Activated T-cell treated with anti-CD3 and anti-CD28 coated beads, Interleukin-2, amount 50 U/mL, for 4 hours (primary cell): Measurements from ENCODE around the gene TMEM80. TPM values are rescaled to one million over a fixed set of nuclear protein-coding genes. Genes with fewer than 3 reads are reported as not detected.
"Not testable (repeated sequence)": the region's sequence is repeated elsewhere in the genome, so short reads cannot be mapped to it uniquely, and the experiment has no call there.

Experiments
- ATAC-seq, 2 donors: fragments of 200-7000 bp; cut with Tn5 transposase; one replicate each; pipeline ENCODE4 v1.10.0; 2021
- DNase-seq: peaks from one replicate; pipeline ENCODE4 v3.0.0-alpha.2; 2020
- H3K27me3 Mint-ChIP-seq: one replicate; pipeline ENCODE4 v1.8.0; 2021; ENCODE audit warnings: low read depth, mixed read lengths
- H3K36me3 Mint-ChIP-seq: one replicate; pipeline ENCODE4 v1.8.0; 2022; ENCODE audit warnings: mixed read lengths; ENCODE audit not compliant: insufficient read depth
- H3K4me1 Mint-ChIP-seq: one replicate; pipeline ENCODE4 v1.8.0; 2021; ENCODE audit warnings: low read depth, mixed read lengths
- H3K4me3 Mint-ChIP-seq: one replicate; pipeline ENCODE4 v1.8.0; 2021; ENCODE audit warnings: mild to moderate bottlenecking, moderate library complexity, mixed read lengths
- H3K9me3 Mint-ChIP-seq: one replicate; pipeline ENCODE4 v1.8.0; 2021; ENCODE audit warnings: mixed read lengths
- total RNA-seq, 3 donors: library from RNA; stranded (reverse); gene quantifications; one replicate each; pipeline ENCODE4 v1.2.1, GENCODE V29; 2021

TMEM80 gene
- total RNA-seq, 3 donors from 2014 or later: 6.8 to 7.5 (median 7.0) TPM

GRCh38 chr11:727281-727701 is 31.7 kb downstream of the TMEM80 start:
- Mint-ChIP-seq H3K9me3 (no peaks in the 10 kb centered on the region), H3K4me1 (peaks cover 9% of the 10 kb centered on the region), H3K27me3 (peaks cover 3% of the 10 kb centered on the region), H3K36me3 (no peaks in the 10 kb centered on the region), H3K4me3 (no peak overlapping the region)
- ATAC-seq (no peak), DNase-seq (no peak)

GRCh38 chr11:727859-728748 is 32.5 kb downstream of the TMEM80 start:
- H3K36me3 Mint-ChIP-seq: no peaks in the 10 kb centered on the region
- H3K4me1 Mint-ChIP-seq: peaks cover 8% of the 10 kb centered on the region
- no peak overlapping the region for H3K4me3 Mint-ChIP-seq
- DNase-seq (peak; percentile 74), ATAC-seq (peak; percentile 74 to 78)
- H3K27me3 Mint-ChIP-seq: peaks cover 2% of the 10 kb centered on the region
- H3K9me3 Mint-ChIP-seq: no peaks in the 10 kb centered on the region

GRCh38 chr11:728901-729491 is 33.4 kb downstream of the TMEM80 start:
- Mint-ChIP-seq H3K4me3 (no peak overlapping the region), H3K27me3 (no peaks in the 10 kb centered on the region), H3K36me3 (no peaks in the 10 kb centered on the region), H3K4me1 (peaks cover 5% of the 10 kb centered on the region), H3K9me3 (no peaks in the 10 kb centered on the region)
- DNase-seq (no peak), ATAC-seq (no peak)

GRCh38 chr11:729492-730074 is 34.0 kb downstream of the TMEM80 start:
- no peaks in the 10 kb centered on the region for H3K27me3 Mint-ChIP-seq
- no peaks in the 10 kb centered on the region for H3K36me3 Mint-ChIP-seq
- DNase-seq (no peak), ATAC-seq (no peak)
- H3K4me1 Mint-ChIP-seq: peaks cover 3% of the 10 kb centered on the region
- no peaks in the 10 kb centered on the region for H3K9me3 Mint-ChIP-seq
- no peak overlapping the region for H3K4me3 Mint-ChIP-seq

- no peak for ATAC-seq
- Mint-ChIP-seq H3K27me3 (no peaks in the 10 kb centered on the region), H3K36me3 (no peaks in the 10 kb centered on the region), H3K4me1 (peaks cover 13% of the 10 kb centered on the region), H3K9me3 (no peaks in the 10 kb centered on the region), H3K4me3 (no peak overlapping the region)
- no peak for DNase-seq
These were observed 37.5 kb downstream of the TMEM80 start for GRCh38 chr11:733072-733471.

- H3K36me3 Mint-ChIP-seq, DNase-seq, H3K27me3 Mint-ChIP-seq, H3K4me3 Mint-ChIP-seq, H3K9me3 Mint-ChIP-seq, ATAC-seq: not testable (repeated sequence)
- peaks cover 13% of the 10 kb centered on the region for H3K4me1 Mint-ChIP-seq
These were observed 38.9 kb downstream of the TMEM80 start for GRCh38 chr11:734541-734940.

GRCh38 chr11:737366-737765 is 41.8 kb downstream of the TMEM80 start:
- peak; percentile 28 to 37 for ATAC-seq
- H3K9me3 Mint-ChIP-seq: no peaks in the 10 kb centered on the region
- H3K4me1 Mint-ChIP-seq: peaks cover 13% of the 10 kb centered on the region
- peak overlapping the region; percentile 42 for H3K4me3 Mint-ChIP-seq
- H3K36me3 Mint-ChIP-seq: no peaks in the 10 kb centered on the region
- H3K27me3 Mint-ChIP-seq: no peaks in the 10 kb centered on the region
- DNase-seq: no peak

GRCh38 chr11:737899-738298 is 42.3 kb downstream of the TMEM80 start:
- peak; percentile 56 to 63 for ATAC-seq
- H3K9me3 Mint-ChIP-seq, DNase-seq, H3K36me3 Mint-ChIP-seq, H3K27me3 Mint-ChIP-seq: not testable (repeated sequence)
- H3K4me1 Mint-ChIP-seq: peaks cover 13% of the 10 kb centered on the region
- peak overlapping the region; percentile 42 for H3K4me3 Mint-ChIP-seq

- Mint-ChIP-seq H3K36me3 (no peaks in the 10 kb centered on the region), H3K4me3 (no peak overlapping the region), H3K9me3 (no peaks in the 10 kb centered on the region), H3K27me3 (no peaks in the 10 kb centered on the region), H3K4me1 (peaks cover 14% of the 10 kb centered on the region)
- DNase-seq: no peak
- ATAC-seq: no peak
These were observed 46.5 kb downstream of the TMEM80 start for GRCh38 chr11:742156-742546.

GRCh38 chr11:742571-743201 is 47.1 kb downstream of the TMEM80 start:
- H3K9me3 Mint-ChIP-seq: no peaks in the 10 kb centered on the region
- ATAC-seq (no peak), DNase-seq (no peak)
- H3K4me3 Mint-ChIP-seq: no peak overlapping the region
- H3K4me1 Mint-ChIP-seq: peaks cover 8% of the 10 kb centered on the region
- no peaks in the 10 kb centered on the region for H3K36me3 Mint-ChIP-seq
- no peaks in the 10 kb centered on the region for H3K27me3 Mint-ChIP-seq

GRCh38 chr11:745428-745827 is 49.8 kb downstream of the TMEM80 start:
- Mint-ChIP-seq H3K4me3 (no peak overlapping the region), H3K27me3 (no peaks in the 10 kb centered on the region), H3K9me3 (no peaks in the 10 kb centered on the region), H3K4me1 (peaks cover 14% of the 10 kb centered on the region), H3K36me3 (no peaks in the 10 kb centered on the region)
- ATAC-seq (no peak), DNase-seq (no peak)

GRCh38 chr11:746289-747157 is 50.9 kb downstream of the TMEM80 start:
- Mint-ChIP-seq H3K4me1 (peaks cover 14% of the 10 kb centered on the region), H3K4me3 (peak overlapping the region; percentile 81), H3K9me3 (no peaks in the 10 kb centered on the region), H3K36me3 (no peaks in the 10 kb centered on the region), H3K27me3 (no peaks in the 10 kb centered on the region)
- ATAC-seq (peak; percentile 34 to 46), DNase-seq (no peak)

- Mint-ChIP-seq H3K27me3 (no peaks in the 10 kb centered on the region), H3K9me3 (no peaks in the 10 kb centered on the region), H3K4me1 (peaks cover 14% of the 10 kb centered on the region), H3K4me3 (peak within 1 kb of the TSS; percentile 81), H3K36me3 (no peaks in the 10 kb centered on the region)
- DNase-seq: peak; percentile 69
- ATAC-seq: peak; percentile 94
These were observed 51.8 kb downstream of the TMEM80 start, which contains the start of gene TALDO1 for GRCh38 chr11:747158-748006. Gene TALDO1 (plus strand): TSS chr11:747464. CDS start chr11:747482, 18 bp downstream.
